ENCODE measurements around the gene ATP6V0C. TPM values are rescaled to one million over a fixed set of nuclear protein-coding genes. Genes with fewer than 3 reads are reported as not detected.
A peak's percentile ranks its signal among the peaks of the same experiment; 100 is the strongest.

The ATP6V0C gene
- total RNA-seq, 2 donors from 2014 or later = 33.5 to 38.9 TPM

DNA sequence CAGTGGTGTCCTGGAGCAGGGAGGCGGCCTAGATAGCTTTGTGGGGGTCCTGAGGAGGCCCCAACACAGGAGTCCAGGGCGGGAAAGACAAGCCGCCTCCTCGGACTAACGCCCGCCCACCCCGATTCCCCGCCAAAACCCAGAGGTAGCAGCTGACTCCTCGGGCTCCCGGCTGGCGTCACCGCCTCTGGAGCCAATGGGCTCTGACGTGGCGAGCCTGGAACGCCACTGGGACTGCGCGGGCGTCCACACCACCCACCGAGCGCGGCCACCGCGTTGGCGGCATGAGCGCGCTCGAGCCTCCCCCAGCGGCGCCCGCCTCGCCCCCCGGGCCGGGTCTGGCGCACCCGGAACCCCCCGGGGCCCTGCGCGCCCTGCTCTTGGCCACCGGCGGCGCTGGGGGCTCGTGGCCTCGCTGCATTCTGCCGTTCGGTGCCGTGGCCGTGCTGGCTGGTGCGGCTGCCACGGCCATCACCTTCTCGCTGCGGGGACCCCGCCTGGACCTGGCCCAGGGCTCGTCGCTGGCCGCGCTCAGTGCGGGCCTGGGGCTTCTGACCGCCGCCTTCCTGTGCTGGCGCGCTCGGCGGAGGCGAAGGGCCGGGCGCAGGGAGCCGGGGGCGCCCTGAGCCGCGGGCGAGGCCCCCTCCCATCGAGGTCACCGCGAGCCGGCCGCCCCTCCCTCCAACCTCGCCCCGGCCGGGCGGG lies 46.1 kb upstream of the ATP6V0C start:
- WGBS, 2 donors = 0 to 2% methylated on average over 1 to 79 of the region's 80 CpGs
- Histone ChIP-seq H3K36me3 (replicated peaks in 1 of 2; ENCODE audit: insufficient read depth in 1 of 2, low read depth in 2 of 2) (no peaks in the 10 kb centered on the region), H3K9me3 (no peaks in the 10 kb centered on the region), H3K27ac (peak overlapping the region in 3 of 4 donors; percentile 34 to 46 (median 40)), H3K4me3 (peak overlapping the region in 1 of 2 donors; percentile 1), H3K4me1 (peaks cover 43% of the 10 kb centered on the region), H3K27me3 (no peaks in the 10 kb centered on the region)
- TF ChIP-seq POLR2A (IDR thresholded peaks at IDR 0.05) = peak; percentile 7 to 46 (median 25)
- TF ChIP-seq, protein P1, sequence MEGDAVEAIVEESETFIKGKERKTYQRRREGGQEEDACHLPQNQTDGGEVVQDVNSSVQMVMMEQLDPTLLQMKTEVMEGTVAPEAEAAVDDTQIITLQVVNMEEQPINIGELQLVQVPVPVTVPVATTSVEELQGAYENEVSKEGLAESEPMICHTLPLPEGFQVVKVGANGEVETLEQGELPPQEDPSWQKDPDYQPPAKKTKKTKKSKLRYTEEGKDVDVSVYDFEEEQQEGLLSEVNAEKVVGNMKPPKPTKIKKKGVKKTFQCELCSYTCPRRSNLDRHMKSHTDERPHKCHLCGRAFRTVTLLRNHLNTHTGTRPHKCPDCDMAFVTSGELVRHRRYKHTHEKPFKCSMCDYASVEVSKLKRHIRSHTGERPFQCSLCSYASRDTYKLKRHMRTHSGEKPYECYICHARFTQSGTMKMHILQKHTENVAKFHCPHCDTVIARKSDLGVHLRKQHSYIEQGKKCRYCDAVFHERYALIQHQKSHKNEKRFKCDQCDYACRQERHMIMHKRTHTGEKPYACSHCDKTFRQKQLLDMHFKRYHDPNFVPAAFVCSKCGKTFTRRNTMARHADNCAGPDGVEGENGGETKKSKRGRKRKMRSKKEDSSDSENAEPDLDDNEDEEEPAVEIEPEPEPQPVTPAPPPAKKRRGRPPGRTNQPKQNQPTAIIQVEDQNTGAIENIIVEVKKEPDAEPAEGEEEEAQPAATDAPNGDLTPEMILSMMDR (IDR thresholded peaks at IDR 0.05) = peak in 2 of 7 experiments; percentile 21 to 28
- DNase-seq (peak; percentile 66 to 81 (median 75)), ATAC-seq (peak; percentile 74)
- intact Hi-C loops (cut with DNase I) = no loop called here

DNA sequence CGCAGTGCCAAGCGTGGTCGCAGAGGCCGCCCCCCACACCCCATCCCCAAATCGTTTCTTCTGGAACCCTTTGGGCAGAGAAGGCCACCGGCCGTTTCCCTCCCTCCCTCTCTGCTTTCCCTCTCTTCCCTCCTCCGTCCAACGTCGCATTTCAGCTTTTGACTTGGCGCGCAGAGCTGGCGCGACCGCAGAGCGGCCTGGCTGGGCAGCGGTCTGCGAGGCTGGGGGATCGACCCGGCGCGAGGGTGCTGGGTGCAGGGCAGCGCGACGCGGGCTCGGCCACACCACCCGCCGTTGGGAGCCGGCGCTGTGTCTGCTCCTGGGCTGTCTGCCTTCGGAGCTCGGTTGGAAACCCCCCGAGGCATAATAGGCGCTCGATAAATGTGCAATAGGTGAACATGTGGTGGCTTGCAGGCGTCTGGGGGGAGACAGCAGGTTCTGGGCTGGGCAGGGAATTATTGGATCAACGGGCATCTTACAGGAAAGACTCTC lies 45.5 kb upstream of the ATP6V0C start:
- peak; percentile 45 for ATAC-seq
- Histone ChIP-seq H3K27ac (peak overlapping the region in 3 of 4 donors; percentile 34 to 46 (median 40)), H3K4me1 (peaks cover 45% of the 10 kb centered on the region), H3K27me3 (no peaks in the 10 kb centered on the region), H3K4me3 (no peak overlapping the region), H3K9me3 (no peaks in the 10 kb centered on the region), H3K36me3 (replicated peaks in 1 of 2; ENCODE audit: insufficient read depth in 1 of 2, low read depth in 2 of 2) (no peaks in the 10 kb centered on the region)
- TF ChIP-seq, protein P1 (IDR thresholded peaks at IDR 0.05) = no peak
- no peak for TF ChIP-seq POLR2A (IDR thresholded peaks at IDR 0.05)
- WGBS, 2 donors = 3% methylated on average over 32 to 38 of the region's 38 CpGs
- DNase-seq = peak in 1 of 4 donors; percentile 40
- intact Hi-C loops (cut with DNase I) = no loop called here

DNA sequence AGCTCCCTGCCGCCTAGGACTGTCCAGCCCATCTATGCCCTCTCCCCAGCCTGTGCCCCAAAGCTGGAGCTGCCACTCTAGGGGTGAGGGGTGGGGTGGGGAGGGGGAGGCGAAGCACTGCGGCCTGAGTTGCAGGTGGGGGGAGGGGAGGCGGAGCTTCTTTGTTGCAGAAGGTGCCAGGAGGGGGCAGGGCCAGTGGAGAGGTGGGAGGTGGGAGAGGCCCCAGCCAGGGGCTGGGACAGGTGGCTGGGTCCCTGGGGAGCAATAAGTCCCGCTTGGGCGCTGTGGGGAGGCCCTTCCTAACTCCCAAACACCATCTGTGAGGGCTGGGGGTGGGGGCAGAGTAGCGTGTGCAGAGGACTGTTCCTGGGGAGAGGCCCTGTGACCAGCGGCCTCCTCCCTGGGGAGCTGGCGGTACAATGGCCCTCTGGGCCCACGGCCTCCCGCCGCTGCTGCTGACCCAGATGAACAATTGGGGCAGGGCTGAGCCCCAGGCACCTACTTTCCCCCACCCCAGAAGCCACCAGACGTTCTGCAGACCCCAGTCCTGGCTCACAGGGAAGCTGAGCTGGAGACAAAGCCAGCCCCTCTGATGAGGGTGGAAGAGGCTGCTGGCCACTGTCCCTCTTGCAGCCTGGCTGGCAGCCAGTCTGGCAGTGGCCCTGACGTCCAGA lies 44.9 kb upstream of the ATP6V0C start:
- intact Hi-C loops (cut with DNase I) = no loop called here
- TF ChIP-seq, protein P1 (IDR thresholded peaks at IDR 0.05) = no peak
- TF ChIP-seq POLR2A (IDR thresholded peaks at IDR 0.05) = no peak
- Histone ChIP-seq H3K9me3 (no peaks in the 10 kb centered on the region), H3K36me3 (replicated peaks in 1 of 2; ENCODE audit: insufficient read depth in 1 of 2, low read depth in 2 of 2) (no peaks in the 10 kb centered on the region), H3K4me3 (no peak overlapping the region), H3K27ac (peak overlapping the region in 1 of 4 donors; percentile 46), H3K27me3 (no peaks in the 10 kb centered on the region), H3K4me1 (peaks cover 49% of the 10 kb centered on the region)
- 31 to 33% methylated on average over 3 to 14 of the region's 14 CpGs for WGBS, 2 donors
- peak in 2 of 4 donors; percentile 33 for DNase-seq
- ATAC-seq = no peak

DNA sequence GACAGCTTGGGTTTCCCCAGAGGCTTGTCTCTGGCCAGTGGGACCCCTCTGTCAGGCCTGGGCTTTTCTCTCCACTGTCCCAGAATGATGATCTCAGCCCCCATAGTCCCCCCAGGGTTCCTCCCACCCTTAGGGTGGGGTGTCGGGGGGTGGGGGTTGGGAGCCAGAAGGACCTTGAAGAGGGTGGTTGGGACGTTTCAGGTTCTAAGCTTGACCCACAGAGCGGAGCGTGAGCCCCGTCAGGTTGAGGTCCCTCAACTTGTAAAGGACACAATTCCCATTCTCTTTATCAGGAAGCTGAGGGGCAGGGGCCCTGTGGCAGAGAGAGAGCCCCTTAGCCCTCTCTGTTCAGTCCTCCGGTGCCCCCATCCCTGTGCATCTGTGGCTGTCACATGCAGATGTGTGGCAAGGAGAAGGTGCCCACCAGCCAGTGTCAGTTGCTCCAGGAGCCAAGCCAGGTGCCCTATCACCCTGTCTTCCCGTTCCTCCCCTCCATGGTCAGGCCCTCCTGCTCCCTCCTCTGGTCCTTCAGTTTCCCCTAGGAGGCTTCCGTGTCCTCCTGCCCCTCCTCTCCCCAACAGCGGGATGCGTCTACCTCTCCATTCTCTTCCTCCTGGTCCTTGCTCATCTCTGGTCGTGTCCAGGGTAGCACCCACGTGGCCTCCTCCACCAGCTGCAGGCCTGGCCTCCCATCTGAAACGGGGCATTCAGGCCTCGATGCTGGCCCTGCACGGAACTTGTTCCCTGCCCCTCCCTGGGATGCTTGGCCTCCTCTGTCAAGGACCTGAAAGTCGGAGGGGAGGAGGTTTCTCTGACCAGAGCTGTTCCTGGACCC lies 44.1 kb upstream of the ATP6V0C start:
- Histone ChIP-seq H3K4me3 (no peak overlapping the region), H3K9me3 (no peaks in the 10 kb centered on the region), H3K27me3 (no peaks in the 10 kb centered on the region), H3K4me1 (peaks cover 56% of the 10 kb centered on the region), H3K27ac (peak overlapping the region in 1 of 4 donors; percentile 46), H3K36me3 (replicated peaks in 1 of 2; ENCODE audit: insufficient read depth in 1 of 2, low read depth in 2 of 2) (no peaks in the 10 kb centered on the region)
- no peak for ATAC-seq
- no peak for DNase-seq
- intact Hi-C loops (cut with DNase I) = no loop called here
- WGBS, 2 donors = 45 to 64% methylated on average over 13 to 15 of the region's 16 CpGs
- TF ChIP-seq, protein P1 (IDR thresholded peaks at IDR 0.05) = no peak
- no peak for TF ChIP-seq POLR2A (IDR thresholded peaks at IDR 0.05)

All from body of pancreas (tissue), 4 donors.